Sciatic nerve (tissue), 2 donors: ENCODE data around the gene PTPRH. TPM values are rescaled to one million over a fixed set of nuclear protein-coding genes. Genes with fewer than 3 reads are reported as not detected.

Experiments used
- ATAC-seq: fragments of 200-7000 bp; cut with Tn5 transposase; one replicate; pipeline ENCODE4 v1.9.1; 2020; ENCODE audit warnings: mild to moderate bottlenecking, moderate library complexity
- DNase-seq: peaks from one replicate; pipeline ENCODE4 v3.0.0-alpha.2; 2020; ENCODE audit warnings: low spot score
- intact Hi-C: fragments of 100-400 bp; cut with DNase I; formaldehyde crosslinking; loops from one replicate; pipeline ENCODE4 v1.14.2; 2022
- total RNA-seq: library from RNA; stranded (reverse); fragmentation: NEBNext Ultra II Directional; extraction: Animal tissue kit (Norgen Biotek cat#: 25700); gene quantifications from one replicate; pipeline ENCODE4 v1.2.1, GENCODE V29; 2021
- donor health status: DM: no; HTN: no; CAD: no.
- donor health status: DM: no; HTN: no; CAD: no.

The PTPRH gene
- total RNA-seq, 1 donor from 2014 or later, result 1.5 TPM

DNA sequence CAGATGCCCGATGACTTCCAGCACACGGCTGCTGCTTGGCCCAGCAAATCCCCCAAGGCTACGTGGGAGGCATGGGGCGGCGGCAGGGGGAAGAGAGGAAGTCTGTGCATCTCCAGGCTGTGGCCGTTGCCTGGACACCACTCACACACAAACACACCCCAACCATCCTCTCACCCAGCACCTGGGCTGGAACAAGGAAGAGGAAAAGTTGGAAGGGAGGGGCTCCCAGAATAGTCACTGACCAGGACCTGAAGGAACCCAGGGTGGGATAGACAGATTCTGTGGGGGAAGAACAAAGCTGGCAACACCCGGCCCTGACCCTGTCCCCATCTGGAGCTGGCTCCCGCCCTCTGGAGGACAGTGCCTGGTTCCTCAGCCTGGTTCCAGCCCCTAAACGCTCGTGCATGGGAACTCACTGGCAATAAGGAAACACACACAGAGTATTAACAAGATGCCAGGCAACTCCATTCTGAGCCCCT, 38.4 kb upstream of the PTPRH start:
- DNase-seq (no peak), ATAC-seq (peak; percentile 55)
- intact Hi-C loops, result no loop called here

DNA sequence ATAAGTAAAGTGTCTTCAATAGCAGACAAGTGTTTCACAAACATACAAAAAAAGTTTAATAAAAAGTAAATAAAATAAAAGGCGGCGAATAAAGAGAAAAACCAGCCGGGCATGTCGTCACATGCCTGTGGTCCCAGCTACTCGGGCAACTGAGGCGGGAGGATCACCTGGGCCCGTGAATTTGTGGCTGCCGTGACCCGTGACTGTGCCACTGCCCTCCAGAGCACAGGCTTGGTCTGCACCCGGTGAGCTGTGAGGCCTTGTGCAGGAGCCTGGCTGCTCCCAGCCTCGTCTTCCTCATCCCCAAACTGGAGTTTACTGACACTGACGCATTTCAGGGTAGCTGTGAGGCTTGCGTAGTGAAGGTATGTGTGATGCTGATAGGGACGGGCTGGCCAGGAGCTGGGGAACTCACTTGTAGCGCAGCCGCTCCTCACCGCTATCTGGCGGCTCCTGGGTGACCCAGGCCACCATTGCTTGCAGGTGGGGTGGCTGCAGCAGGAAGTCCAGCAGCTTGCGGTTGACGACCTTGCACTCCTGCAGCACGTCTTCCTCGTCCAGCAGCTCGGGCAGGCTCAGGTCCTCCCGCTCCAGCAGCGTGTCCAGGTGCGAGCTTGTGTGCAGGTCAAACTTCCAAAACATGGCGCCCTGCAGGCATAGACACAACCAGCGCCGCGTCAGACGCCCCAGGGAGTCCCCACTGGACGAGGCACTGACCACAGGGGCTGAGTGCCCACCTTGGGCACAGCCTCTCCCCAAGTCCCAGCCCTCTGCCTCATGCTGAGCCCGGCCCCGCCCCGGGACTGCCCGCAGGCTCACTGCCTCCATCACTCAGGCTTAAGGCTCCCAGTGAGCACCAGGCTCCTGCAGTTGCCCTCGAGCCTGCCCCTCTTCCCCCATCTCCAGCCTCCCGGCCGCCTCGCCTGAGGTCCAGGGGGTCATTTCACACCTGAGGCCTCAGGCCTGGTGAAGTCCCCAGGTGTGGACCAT, 37.5 kb upstream of the PTPRH start:
- intact Hi-C loops, result no loop called here
- no peak for DNase-seq
- no peak for ATAC-seq

DNA sequence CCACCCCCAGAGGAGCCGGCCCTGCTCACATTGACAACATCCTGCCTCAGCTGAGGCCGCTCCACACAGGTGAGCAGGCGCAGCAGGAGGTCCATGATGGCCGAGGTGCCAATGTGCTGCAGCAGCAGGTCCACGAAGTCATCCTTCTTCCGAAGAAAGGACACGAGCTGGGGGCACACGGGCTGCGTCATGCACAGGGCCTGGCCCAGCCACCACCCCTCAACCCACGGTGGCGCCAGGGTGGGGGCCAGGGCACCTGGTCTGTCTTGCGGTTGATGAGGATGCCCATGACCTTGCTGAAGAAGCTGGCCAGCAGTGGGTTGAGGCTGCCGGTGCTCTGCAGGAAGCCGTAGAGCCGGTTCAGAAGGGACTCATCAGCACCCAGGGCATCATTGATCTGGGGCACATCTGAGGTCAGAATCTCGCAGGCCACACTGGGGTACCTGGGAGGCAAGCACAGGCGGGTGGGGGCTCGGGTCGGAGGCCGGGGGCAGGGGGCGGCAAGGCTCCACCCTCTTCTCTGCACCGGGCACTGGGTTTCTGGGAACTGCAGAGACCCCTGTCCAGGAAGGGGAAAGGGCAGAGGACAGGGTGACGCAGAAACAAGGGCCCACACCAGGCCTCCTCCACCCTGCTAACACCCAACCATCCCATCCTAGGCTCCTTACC, 36.1 kb upstream of the PTPRH start:
- intact Hi-C loops, result no loop called here
- DNase-seq, result no peak
- ATAC-seq, result no peak

DNA sequence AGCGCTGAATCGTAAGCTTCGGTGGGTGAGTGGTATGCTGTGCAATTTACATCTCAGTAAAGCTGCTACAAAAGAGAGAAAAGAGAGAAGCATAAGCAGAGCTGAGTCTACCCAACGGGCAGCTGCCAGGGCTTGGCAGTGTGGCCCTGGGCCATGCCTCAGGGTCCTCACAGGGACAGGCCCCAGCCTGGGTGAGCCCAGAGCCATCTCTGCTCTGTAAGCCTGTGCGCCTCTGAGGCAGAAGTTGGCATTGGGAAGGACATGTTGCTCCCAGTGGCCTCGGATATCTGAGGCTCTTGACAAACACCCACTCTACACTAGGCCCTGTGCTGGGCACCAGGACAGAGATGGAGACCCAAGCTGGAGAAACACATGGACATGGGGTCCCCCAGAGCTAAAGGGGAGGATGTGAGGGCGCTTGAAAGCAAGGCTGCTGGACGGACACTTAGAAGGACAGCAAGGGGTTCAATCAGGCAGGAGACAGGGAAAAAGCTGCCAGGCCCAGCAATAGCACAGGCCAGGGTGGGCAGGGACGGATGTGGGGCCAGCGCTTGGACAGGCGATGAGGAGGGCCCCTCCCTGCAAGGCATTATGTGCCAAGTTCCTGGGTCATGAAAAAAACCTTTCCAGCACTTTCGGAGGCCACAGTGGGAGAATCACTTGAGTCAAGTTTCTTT, 34.8 kb upstream of the PTPRH start:
- intact Hi-C loops, result loop anchor here (1.0 kb wide), 1 partner anchor 14 kb away; no protein-coding TSS in a partner anchor
- DNase-seq (no peak), ATAC-seq (no peak)

DNA sequence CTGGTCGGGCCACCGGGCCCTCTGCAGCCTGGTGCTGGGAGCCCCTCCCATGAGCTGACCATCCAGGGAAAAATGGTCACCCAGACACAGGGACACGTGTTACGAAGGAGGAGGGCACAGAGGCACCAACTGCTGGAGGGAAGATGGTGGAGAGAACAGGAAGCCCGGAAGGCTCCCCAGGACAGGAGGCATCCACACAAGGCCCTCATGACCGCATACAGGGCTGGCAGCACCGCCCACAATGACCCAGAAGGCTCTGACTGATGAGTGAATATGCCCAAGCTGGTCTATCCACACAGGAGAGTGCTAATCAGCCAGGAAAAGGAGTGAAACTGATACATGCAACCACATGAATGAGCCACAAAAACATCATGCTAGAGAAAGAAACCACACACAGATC, 33.2 kb upstream of the PTPRH start:
- intact Hi-C loops, result no loop called here
- no peak for ATAC-seq
- DNase-seq, result no peak

DNA sequence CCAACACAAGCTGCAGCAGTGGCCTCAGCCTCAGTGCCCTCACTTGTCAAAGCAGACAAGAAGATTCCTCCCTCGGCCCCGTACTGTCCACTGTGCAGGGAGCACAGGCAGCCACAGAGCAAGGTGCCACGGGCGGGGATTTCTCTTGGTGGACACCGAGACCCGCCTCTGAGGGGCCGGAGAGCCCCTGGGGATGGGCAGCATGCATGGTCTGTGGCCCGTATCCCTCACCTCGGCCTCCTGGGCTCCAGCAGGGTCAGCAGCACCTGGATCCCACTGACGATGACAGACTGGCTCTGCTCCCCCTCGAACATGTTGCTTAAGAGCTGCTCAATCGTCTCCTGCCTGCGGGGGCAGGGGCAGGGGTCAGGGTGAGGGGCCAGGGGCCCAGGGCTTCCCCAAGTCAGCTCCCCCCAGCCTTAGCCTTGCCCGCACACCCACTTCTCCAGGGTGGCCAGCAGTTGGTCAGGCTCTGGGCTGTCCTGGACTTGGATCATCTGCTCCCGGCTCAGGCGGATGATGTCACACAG, 32.7 kb upstream of the PTPRH start:
- intact Hi-C loops, result no loop called here
- ATAC-seq (no peak), DNase-seq (no peak)

DNA sequence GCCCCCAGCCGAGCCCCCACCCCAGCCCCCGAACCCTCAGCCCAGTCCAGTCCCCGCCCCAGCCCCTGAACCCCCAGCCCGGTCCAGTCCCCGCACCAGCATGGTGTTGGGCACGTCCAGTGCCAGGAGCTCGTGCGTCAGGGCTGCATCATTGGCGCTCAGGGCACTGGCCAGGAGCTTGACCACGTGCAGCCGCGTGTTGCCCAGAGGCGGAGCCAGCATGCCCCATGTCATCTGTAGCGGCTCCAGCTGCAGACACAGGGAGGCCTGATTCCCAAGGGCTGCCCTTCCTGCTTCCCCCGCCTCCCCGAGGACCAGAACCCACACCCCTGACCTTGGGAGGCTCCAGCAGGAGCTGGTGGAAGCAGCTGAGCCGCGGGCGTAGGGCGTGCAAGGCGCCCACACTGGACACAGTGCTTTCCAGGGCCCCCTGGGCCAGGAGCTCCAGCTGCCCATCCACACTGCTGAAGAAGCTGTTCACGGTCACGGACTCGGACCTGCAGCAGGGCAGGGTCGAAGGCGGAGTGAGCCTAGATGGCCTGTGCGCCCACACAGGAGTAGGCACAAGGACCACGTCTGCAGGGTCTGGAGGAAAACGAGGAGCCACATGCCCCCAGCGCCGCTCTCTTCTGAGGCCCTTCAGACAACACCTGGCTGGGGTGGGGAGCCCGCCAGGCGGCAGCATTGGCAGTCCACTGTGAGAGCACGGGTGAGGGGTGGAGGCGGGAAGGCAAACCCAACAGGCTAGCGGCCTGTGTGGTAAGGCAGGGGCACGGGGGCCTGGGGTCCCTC, 32.0 kb upstream of the PTPRH start:
- intact Hi-C loops, result no loop called here
- DNase-seq, result no peak
- no peak for ATAC-seq

DNA sequence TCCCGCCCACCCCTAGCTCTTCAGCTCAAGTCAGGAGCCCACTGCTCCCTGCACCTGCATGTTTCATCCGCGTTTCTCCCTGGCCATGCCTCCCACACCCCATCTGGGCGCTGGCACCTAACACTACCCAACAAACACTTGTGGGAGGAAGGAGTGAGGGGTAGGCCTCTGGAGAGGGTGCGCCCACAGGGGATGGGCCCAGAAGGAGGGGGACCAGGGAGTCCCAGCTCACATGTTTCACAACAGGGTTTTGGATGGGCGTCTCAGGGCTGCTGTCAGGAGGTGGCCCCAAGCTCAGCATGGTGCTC, 31.4 kb upstream of the PTPRH start:
- intact Hi-C loops, result no loop called here
- ATAC-seq (no peak), DNase-seq (no peak)

DNA sequence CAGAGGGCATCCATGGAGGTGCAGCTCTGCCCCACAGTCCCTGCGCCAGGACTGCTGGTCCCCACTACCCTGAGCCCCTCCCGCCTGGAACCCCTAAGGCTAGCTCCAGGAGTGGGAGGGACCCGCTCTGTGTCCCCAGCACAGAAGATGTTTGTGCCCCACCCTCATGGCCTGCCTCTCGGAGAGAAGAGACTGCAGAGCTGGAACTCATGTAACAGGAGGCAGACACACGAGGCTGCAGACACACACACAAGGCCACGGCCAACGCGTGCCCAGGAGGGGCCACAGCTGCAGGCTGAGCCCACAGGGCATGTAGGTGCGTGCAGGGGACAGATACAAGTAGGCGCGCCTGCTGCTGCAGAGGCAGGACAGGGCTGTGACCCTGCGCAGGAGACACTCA, 29.7 kb upstream of the PTPRH start:
- no peak for DNase-seq
- ATAC-seq, result no peak
- intact Hi-C loops, result no loop called here

DNA sequence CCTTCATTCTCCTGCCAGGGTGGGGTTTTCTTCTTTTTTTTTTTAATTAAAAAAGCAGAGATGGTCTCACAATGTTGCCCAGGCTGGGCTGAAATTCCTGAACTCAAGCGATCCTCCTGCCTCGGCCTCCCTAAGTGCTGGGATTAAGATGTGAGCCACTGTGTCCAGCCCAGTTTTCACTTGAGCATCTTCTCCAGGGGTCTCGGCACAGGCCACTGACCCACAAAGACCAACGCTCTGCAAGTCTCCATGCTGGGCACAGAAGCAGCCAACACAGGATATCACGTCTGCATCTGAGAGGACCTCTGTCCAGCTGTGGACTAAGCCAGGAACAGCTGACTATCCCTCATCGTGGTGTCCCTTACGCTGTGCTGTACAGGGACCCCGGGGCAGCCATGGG, 28.7 kb upstream of the PTPRH start:
- DNase-seq (no peak), ATAC-seq (no peak)
- intact Hi-C loops, result no loop called here

DNA sequence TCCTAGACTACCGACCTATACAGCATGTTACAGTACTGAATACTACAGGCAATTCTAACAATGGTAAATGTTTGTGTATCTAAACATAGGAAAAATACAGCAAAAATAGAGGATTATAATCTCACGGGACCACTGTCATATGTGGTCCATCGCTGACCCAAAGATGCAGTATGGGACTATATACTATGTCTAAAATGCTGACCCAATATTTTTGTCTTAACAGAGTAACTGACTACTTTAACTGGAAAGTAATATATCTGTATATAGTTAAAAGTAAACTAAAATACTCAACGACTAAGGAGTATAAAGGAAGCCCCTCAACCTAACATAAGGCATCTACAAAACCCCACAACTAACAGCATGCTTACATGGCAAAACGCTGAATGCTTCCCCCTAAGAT, 23.7 kb upstream of the PTPRH start:
- intact Hi-C loops, result no loop called here
- ATAC-seq (no peak), DNase-seq (no peak)

DNA sequence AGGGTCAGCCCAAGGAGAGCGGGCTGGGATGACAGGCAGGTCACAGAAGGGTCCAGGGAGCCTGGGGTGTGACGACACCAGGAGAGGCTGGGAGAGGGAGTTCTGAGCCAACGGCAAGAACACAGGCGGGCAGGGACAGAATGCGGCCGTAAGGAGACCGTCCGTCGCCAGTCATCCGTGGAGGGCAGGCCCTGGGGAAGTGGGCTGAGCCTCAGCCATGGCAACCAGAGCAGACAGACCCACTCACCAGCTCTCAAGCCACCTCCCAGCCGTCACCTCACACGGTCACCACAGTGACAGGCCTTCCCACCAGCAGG, 22.9 kb upstream of the PTPRH start:
- no peak for ATAC-seq
- intact Hi-C loops, result no loop called here

DNA sequence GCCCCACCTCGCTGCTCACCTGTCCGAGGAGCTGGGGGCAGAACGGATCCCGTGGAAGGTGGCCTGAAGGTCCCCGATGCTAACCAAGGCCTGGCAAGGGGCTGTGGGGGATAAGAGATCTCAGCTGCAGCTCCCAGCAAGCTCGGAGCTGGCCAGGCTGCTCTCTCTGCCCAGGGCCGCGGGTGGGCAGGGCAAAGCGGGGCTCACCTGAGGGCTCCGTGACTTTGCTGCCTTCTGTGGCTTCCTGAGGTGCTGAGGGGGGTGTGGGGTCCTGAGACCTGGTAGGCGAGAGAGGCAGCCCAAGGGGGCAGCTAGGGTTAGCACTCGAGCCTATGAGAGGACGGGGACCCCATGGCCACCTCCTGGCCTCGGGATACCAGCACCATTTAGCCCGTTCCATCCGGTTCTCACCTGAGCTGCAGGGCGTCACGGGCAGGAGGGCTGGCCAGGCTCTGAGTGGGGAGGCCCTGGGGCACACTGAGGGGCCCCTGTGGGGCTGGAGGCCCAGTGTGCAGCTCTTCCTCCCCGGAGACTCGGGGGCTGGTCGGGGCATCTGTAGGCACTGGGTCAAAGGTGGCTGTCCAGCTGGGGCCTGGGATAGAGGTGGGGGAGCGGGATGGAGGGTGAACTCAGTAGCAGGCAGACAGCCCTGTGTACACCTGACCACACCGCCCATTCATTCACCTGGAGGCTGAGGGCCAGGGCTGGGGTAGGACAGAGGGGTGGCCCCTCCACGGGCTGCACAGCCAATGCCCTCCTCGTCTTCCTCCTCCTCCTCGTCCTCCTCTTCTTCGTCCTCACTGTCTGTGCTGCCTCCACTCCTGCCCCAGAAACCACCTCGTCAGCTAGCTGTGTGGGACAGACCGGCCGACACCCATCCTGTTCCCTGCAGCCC, 22.3 kb upstream of the PTPRH start:
- peak; percentile 45 for DNase-seq
- ATAC-seq, result no peak
- intact Hi-C loops, result no loop called here

More for the DNA sequence above, 22.9 kb upstream of the PTPRH start:
- no peak for DNase-seq

DNA sequence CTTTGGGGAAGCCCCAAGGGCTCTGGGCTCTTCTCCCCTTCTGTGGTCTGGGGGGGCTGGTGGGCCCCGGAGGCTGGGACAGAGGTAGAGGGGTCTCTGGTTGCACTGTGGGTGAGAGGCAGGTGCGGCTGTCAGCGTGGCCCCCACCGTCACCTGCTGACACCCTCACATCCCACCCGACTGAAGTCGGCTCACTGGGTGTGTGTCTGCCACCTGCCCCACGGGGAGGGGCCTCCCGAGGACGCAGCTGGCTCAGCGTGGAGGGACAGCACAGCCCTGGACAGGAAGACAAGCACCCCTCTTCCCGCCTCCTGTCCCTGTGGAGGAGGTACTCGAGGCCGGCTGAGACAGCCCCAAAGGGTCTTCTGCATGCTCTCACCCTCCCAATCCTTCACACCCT, 21.5 kb upstream of the PTPRH start:
- no peak for ATAC-seq
- intact Hi-C loops, result no loop called here
- DNase-seq, result no peak

DNA sequence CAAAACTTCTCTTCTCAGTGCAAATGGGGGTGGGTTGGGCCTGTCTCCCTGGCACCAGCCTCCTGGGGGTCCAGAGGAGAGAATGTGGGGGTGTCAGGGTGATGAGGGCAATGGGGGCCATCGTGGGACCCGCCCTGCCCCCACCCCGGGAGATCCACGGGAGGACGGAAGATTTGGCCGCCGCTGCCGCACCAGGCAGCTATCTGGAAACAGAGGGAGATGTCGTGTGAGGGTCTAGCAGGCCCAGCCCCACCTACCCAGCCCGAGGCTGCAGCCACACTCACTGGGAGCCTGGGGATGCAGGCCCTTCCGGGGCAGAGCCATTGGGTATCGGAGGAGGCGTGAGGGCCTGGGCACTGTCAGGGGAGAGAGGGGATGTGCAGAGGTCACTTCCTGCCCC, 21.0 kb upstream of the PTPRH start:
- intact Hi-C loops, result no loop called here
- DNase-seq (peak; percentile 31), ATAC-seq (no peak)

DNA sequence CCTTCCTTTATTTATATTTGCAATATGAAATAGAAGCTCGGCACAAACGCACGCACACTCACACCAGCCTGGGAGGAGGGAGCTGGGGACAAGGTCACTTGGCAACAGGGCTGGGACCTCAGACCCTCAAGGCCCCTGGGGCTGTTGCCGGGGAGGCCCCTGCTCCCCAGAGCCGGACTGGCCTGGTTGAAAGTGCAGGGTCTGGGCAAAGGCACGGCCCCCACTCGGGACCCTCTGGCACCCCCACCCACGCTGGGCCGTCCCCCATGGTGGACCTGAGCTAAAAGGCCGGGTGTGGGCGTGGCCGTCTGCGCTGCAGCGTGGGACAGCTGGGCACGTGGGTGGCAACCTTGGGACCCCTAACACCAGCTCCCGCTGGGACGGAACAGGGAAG, 20.5 kb upstream of the PTPRH start:
- peak; percentile 9 for ATAC-seq
- DNase-seq, result no peak
- intact Hi-C loops, result no loop called here

DNA sequence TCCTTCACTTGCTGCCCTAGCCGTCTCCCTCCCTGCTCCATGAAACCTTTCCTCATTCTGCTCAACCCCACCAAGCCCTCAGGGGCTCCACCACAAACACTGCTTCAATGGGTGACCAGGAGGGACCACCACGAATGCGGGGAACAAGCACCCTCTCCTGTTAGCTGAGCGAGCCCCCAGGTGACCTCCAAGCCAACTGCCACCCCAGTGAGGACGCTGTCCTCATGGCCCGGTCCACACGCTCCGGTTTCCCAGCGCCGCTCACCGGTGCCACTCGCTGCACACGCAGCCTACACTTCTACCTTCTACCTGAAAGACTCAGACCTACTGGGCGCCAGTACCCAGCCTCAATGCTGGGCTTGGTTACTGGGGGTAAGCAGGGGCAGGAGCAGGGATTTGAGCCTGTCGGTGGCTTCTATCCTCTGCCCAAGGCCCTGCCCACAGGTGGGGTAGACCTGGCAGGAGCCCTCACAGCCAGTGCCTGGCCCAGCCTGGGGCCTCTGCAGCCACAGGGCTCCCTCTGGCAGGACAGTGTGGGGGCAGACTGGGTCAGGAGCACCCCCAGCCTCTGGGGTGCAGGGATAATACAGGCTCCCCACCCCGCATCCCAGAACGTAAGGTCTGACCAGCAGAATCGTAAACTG, 20.0 kb upstream of the PTPRH start:
- ATAC-seq, result no peak
- intact Hi-C loops, result no loop called here
- DNase-seq, result no peak
